HL-60 (cell line): ENCODE data around the gene CTAGE1.
"Not testable (repeated sequence)": the region's sequence is repeated elsewhere in the genome, so short reads cannot be mapped to it uniquely, and the experiment has no call there.

Experiments
- CTCF ChIP-seq: IDR thresholded peaks from one replicate; pipeline ENCODE4 v1.5.1; 2011; ENCODE audit warnings: low read length, control low read depth, inconsistent platforms; ENCODE audit not compliant: insufficient read depth
- POLR2AphosphoS5 ChIP-seq: IDR thresholded peaks from 2 replicates; pipeline ENCODE4 v1.6.1; 2012; ENCODE audit warnings: low read depth

- not testable (repeated sequence) for TF ChIP-seq CTCF, POLR2AphosphoS5
These were observed 32.0 kb upstream of the CTAGE1 start for GRCh38 chr18:22449753-22450152.
